Measurements from ENCODE around the gene STAT5A.
"Not testable (repeated sequence)": the region's sequence is repeated elsewhere in the genome, so short reads cannot be mapped to it uniquely, and the experiment has no call there.

STAT5A gene

DNA sequence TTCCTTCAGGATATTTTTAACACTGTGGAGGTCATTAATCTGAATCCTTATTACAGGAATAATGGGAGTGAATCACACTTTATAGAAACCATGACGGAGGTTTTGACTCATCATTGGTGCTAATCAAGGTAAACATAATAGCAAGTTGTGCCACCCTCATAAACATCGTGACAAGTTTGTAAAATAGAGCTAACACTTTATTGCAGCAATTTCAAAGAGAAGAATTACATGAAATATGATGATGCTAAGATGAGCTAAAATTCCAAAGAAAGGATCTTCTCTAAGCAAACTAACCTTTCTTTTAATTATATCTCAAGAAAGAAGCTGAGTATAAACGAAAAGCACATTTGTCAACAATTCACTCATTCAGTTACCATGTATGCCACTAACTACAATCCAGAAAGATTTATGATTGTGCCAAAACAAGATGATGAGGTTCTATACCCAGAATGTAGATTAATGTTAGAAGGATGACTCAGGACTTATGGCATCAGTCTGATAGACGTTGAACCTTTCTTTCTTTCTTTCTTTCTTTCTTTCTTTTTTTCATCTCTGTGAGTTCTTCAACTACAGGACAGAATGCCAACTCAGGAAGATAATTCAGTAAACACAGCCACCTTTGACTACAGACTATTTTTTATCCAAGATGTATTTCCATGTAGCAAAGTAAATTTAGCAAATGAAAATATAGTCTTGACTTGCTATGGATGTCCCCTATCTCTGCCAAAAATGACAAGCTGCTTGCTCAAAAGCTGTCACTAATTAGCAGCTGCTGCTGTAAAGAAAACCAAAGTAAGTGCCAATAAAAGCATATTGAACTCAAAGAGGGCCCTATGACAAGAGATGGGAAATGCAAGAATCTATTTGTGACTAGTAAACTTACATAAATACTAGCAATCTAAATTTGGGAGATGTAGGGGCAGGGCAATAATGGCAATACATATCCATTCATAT lies 35.4 kb upstream of the STAT5A start:
- ChIA-PET POLR2A (no interaction called here), CTCF (interaction anchor here (1.4 to 3.2 kb wide), 2 partner anchors 15 to 30 kb away, joined by 3 to 8 read pairs; no protein-coding TSS in a partner anchor)
- TF ChIP-seq, protein P1, sequence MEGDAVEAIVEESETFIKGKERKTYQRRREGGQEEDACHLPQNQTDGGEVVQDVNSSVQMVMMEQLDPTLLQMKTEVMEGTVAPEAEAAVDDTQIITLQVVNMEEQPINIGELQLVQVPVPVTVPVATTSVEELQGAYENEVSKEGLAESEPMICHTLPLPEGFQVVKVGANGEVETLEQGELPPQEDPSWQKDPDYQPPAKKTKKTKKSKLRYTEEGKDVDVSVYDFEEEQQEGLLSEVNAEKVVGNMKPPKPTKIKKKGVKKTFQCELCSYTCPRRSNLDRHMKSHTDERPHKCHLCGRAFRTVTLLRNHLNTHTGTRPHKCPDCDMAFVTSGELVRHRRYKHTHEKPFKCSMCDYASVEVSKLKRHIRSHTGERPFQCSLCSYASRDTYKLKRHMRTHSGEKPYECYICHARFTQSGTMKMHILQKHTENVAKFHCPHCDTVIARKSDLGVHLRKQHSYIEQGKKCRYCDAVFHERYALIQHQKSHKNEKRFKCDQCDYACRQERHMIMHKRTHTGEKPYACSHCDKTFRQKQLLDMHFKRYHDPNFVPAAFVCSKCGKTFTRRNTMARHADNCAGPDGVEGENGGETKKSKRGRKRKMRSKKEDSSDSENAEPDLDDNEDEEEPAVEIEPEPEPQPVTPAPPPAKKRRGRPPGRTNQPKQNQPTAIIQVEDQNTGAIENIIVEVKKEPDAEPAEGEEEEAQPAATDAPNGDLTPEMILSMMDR (IDR thresholded peaks at IDR 0.05; ENCODE audit: insufficient read depth, low read length, missing control alignments), result no peak
- H3K4me3 ChIP-seq (ENCODE audit: low read depth, low read length), result no peak overlapping the region
- DNase-seq (ENCODE audit: low read depth, low spot score), result no peak

DNA sequence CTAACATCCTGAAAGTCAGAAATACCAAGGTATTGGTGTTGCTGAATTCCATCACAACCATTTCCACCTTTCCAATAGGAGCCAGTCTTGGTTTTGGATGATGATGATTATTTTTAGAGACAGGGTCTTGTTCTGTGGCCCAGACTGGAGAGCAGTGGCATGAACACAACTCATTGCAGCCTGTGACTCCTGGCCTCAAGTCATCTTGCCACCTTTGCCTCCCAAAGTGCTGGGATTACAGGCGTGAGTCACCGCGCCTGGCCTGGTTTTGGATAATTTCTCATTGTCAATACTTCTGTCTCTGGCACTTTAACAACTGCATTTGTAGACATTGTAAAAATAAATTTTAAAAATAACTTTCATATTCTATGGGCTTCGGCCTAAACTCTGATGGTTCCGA lies 34.7 kb upstream of the STAT5A start:
- POLR2A ChIA-PET, result no interaction called here
- DNase-seq (ENCODE audit: low read depth, low spot score), result no peak
- CTCF ChIA-PET, result no interaction called here
- no peak overlapping the region for H3K4me3 ChIP-seq (ENCODE audit: low read depth, low read length)
- TF ChIP-seq, protein P1 (IDR thresholded peaks at IDR 0.05; ENCODE audit: insufficient read depth, low read length, missing control alignments), result no peak

DNA sequence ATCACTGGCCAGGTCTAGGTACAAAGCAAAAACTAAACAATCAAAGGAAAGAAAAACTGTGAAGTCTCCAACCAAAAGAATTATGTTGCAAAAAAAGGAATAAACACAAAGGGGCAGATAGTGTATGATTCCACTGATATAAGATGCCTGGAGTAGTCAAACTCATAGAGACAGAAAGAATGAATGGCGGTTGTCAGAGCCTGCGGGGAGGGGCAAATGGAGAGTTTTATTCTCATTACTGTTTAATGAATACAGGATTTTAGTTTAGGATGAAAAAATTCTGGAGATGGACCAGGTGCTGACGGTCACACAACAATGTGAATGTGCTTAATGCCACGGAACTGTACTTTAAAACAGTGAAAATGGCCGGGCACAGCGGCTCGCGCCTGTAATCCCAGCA lies 32.9 kb upstream of the STAT5A start:
- H3K4me3 ChIP-seq (ENCODE audit: low read depth, low read length), result no peak overlapping the region
- ChIA-PET CTCF (interaction anchor here (1.1 kb wide), 1 partner anchor 33 kb away, joined by 4 read pairs; no protein-coding TSS in a partner anchor), POLR2A (no interaction called here)
- TF ChIP-seq, protein P1 (IDR thresholded peaks at IDR 0.05; ENCODE audit: insufficient read depth, low read length, missing control alignments), result no peak
- DNase-seq (ENCODE audit: low read depth, low spot score), result no peak

DNA sequence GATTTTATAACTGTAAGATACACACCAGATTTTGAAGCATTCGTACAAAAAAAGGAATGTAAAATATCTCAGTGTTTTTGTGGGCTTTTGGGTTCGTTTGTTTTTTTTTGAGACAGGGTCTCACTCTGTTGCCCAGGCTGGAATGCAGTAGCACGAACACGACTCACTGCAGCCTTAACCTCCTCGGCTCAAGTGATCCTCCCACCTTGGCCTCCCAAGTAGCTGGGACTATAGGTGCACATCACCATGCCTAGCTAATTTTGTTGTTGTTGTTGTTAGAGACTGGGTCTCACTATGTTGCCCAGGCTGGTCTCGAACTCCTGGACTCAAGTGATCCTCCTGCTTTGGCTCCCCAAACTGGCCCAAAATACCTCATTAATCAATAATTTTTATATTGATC lies 28.0 kb upstream of the STAT5A start:
- ChIA-PET POLR2A (no interaction called here), CTCF (interaction anchor here (0.7 kb wide), 1 partner anchor 75 kb away, joined by 3 read pairs; the partner anchor contains the start of gene HCRT)
- no peak for DNase-seq (ENCODE audit: low read depth, low spot score)
- TF ChIP-seq, protein P1 (IDR thresholded peaks at IDR 0.05; ENCODE audit: insufficient read depth, low read length, missing control alignments), result no peak
- no peak overlapping the region for H3K4me3 ChIP-seq (ENCODE audit: low read depth, low read length)

DNA sequence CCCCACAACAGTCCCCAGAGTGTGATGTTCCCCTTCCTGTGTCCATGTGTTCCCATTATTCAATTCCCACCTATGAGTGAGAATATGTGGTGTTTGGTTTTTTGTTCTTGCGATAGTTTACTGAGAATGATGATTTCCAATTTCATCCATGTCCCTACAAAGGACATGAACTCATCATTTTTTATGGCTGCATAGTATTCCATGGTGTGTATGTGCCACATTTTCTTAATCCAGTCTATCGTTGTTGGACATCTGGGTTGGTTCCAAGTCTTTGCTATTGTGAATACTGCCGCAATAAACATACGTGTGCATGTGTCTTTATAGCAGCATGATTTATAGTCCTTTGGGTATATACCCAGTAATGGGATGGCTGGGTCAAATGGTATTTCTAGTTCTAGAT lies 23.9 kb upstream of the STAT5A start:
- CTCF ChIA-PET, result interaction anchor here (0.6 kb wide), 1 partner anchor 312 kb away, joined by 3 read pairs; no protein-coding TSS in a partner anchor
- H3K4me3 ChIP-seq (ENCODE audit: low read depth, low read length); DNase-seq (ENCODE audit: low read depth, low spot score); POLR2A ChIA-PET: not testable (repeated sequence)

DNA sequence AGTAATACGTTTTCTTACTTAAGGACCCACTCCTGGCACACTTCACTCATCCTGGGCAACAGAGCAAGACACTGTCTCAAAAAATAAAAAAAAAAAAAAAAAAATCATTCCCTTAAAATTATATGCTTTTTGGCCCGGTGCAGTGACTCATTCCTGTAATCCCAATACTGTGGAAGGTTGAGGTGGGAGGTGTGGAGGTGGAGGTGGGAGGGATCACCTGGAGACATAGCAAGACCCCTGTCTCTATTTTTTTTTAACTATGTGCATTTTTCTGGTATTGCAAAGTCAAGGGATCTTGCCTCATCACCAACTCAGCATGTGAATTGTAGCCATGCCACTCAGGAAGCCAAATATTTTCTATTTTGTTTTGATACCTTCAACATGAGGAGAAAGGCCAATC lies 21.8 kb upstream of the STAT5A start:
- CTCF ChIA-PET, result interaction anchor here (1.2 to 1.4 kb wide), 3 partner anchors 15 to 44 kb away, joined by 3 to 4 read pairs (median 3); no protein-coding TSS in a partner anchor
- DNase-seq (ENCODE audit: low read depth, low spot score), result no peak
- POLR2A ChIA-PET, result no interaction called here
- TF ChIP-seq, protein P1 (IDR thresholded peaks at IDR 0.05; ENCODE audit: insufficient read depth, low read length, missing control alignments), result no peak
- no peak overlapping the region for H3K4me3 ChIP-seq (ENCODE audit: low read depth, low read length)

All from AG04449 (cell line).